D721Med (cell line): Measurements from ENCODE around the gene CAMK2A.

Source experiments
- DNase-seq: peaks from one replicate; pipeline ENCODE4 v3.0.0; 2011; ENCODE audit warnings: low spot score; ENCODE audit not compliant: insufficient read length
- FAIRE-seq: peaks from 2 replicates; lab custom pipeline; 2011; peaks lifted over from hg19 to GRCh38; lab: Jason Lieb, UNC
- CTCF ChIP-seq: IDR thresholded peaks from 2 replicates; pipeline ENCODE4 v1.5.1; 2012; ENCODE audit warnings: mild to moderate bottlenecking, control low read depth; ENCODE audit not compliant: insufficient read depth; ENCODE audit errors: missing control alignments

CAMK2A gene

GRCh38 chr5:150322202-150322601, 32.6 kb upstream of the CAMK2A start:
- no peak for TF ChIP-seq CTCF
- FAIRE-seq (no peak), DNase-seq (no peak)

- TF ChIP-seq CTCF = no peak
- FAIRE-seq = no peak
- DNase-seq = no peak
Observed at GRCh38 chr5:150321784-150322183, 32.2 kb upstream of the CAMK2A start.

- FAIRE-seq = no peak
- no peak for TF ChIP-seq CTCF
Observed at GRCh38 chr5:150321211-150321610, 31.6 kb upstream of the CAMK2A start.

GRCh38 chr5:150320044-150320613, 30.6 kb upstream of the CAMK2A start:
- FAIRE-seq = peak; percentile 29
- TF ChIP-seq CTCF = no peak
- DNase-seq = no peak

More at GRCh38 chr5:150321211-150321610, 31.6 kb upstream of the CAMK2A start:
- DNase-seq = no peak

GRCh38 chr5:150319484-150319790, 29.9 kb upstream of the CAMK2A start:
- FAIRE-seq (no peak), DNase-seq (no peak)
- TF ChIP-seq CTCF = no peak

GRCh38 chr5:150318613-150319483, 29.3 kb upstream of the CAMK2A start:
- DNase-seq (no peak), FAIRE-seq (no peak)
- no peak for TF ChIP-seq CTCF
